Measurements from ENCODE around the gene RFESD. TPM values are rescaled to one million over a fixed set of nuclear protein-coding genes. Genes with fewer than 3 reads are reported as not detected.

The RFESD gene
- polyA plus RNA-seq, 1 of the 3 experiments (the other 2 are of a cell fraction): 1.8 TPM

- TF ChIP-seq MEF2A (IDR thresholded peaks at IDR 0.05; ENCODE audit: borderline replicate concordance, low read depth): no peak
- TF ChIP-seq TEAD4 (IDR thresholded peaks at IDR 0.05; ENCODE audit: borderline replicate concordance, insufficient read depth): no peak
- TF ChIP-seq EP300 (IDR thresholded peaks at IDR 0.05; ENCODE audit: borderline replicate concordance in 1 of 2, low read depth in 1 of 2, low read length in 1 of 2): peak; percentile 28 to 35; a peak in 2 of 4 replicates
- peak; percentile 93 for TF ChIP-seq POLR2AphosphoS5 (IDR thresholded peaks at IDR 0.05; ENCODE audit: low read depth, low read length)
- peak; percentile 84; the same call in 1 of the 2 replicates for TF ChIP-seq SIN3A (IDR thresholded peaks at IDR 0.05; ENCODE audit: borderline replicate concordance, low read depth, low read length)
- peak; percentile 38; the same call in 1 of the 2 replicates for TF ChIP-seq RXRA (IDR thresholded peaks at IDR 0.05; ENCODE audit: borderline replicate concordance, low read depth)
- TF ChIP-seq RCOR1 (IDR thresholded peaks at IDR 0.05; ENCODE audit: low read length): no peak
- TF ChIP-seq FOSL2 (IDR thresholded peaks at IDR 0.05; ENCODE audit: borderline replicate concordance, low read depth): no peak
- TF ChIP-seq CTCF (IDR thresholded peaks at IDR 0.05): no peak
- peak; percentile 87 for TF ChIP-seq MXI1 (IDR thresholded peaks at IDR 0.05; ENCODE audit: low read depth, low read length)
- TF ChIP-seq CHD2 (IDR thresholded peaks at IDR 0.05; ENCODE audit: low read length, partially characterized antibody): peak; percentile 57
Observed at GRCh38 chr5:95646569-95647431, at the start of gene RFESD (continued).

- peaks cover 0 to 10% of the 10 kb centered on the region in 2 experiments for H3K36me3 ChIP-seq (replicated peaks in 1 of 2; ENCODE audit: control insufficient read depth in 1 of 2, insufficient read depth in 2 of 2, low read length in 1 of 2)
- H3F3A ChIP-seq (replicated peaks; ENCODE audit: insufficient read depth): peaks cover 9% of the 10 kb centered on the region
- no peaks in the 10 kb centered on the region for H3K9me2 ChIP-seq
- no peak overlapping the region for H3K4me3 ChIP-seq (ENCODE audit: low read depth in 2 of 2, low read length in 1 of 2)
- no peaks in the 10 kb centered on the region for H3K4me1 ChIP-seq (ENCODE audit: control insufficient read depth in 1 of 2, insufficient read depth in 2 of 2, low read depth in 1 of 2, low read length in 1 of 2)
- no peak overlapping the region for H3K27ac ChIP-seq (ENCODE audit: low read depth in 2 of 2, low read length in 1 of 2)
- WGBS (ENCODE audit: low lambda C conversion rate): 88% methylated on average over 1 of the region's 1 CpG
- H2AFZ ChIP-seq (ENCODE audit: low read depth): no peak overlapping the region
- ChIA-PET CTCF (no interaction called here), POLR2A (no interaction called here)
- no peak overlapping the region for H3K9ac ChIP-seq
- no peak for TF ChIP-seq SMC3 (IDR thresholded peaks at IDR 0.05; ENCODE audit: low read depth, low read length)
- no peak for TF ChIP-seq TCF12 (IDR thresholded peaks at IDR 0.05)
- TF ChIP-seq MEF2A (IDR thresholded peaks at IDR 0.05; ENCODE audit: borderline replicate concordance, low read depth): no peak
- no peak for TF ChIP-seq REST (IDR thresholded peaks at IDR 0.05; ENCODE audit: low read depth, low read length)
- no peak for TF ChIP-seq ELF1 (IDR thresholded peaks at IDR 0.05)
- H3K4me2 ChIP-seq: no peak overlapping the region
- DNase-seq: no peak
- H3K79me2 ChIP-seq (ENCODE audit: insufficient read depth): no peaks in the 10 kb centered on the region
- no peaks in the 10 kb centered on the region for H3K27me3 ChIP-seq (ENCODE audit: insufficient read depth)
- no peaks in the 10 kb centered on the region for H4K20me1 ChIP-seq (ENCODE audit: insufficient read depth)
- H3K9me3 ChIP-seq: no peaks in the 10 kb centered on the region
Observed at GRCh38 chr5:95599252-95599651, 47.3 kb upstream of the RFESD start.
